ENCODE data around the gene SCAF1.

- TF ChIP-seq CTCF (IDR thresholded peaks at IDR 0.05 in 2 of 3, conservative IDR thresholded peaks at IDR 0.05 in 1 of 3; ENCODE audit: insufficient read depth in 2 of 3, low read depth in 1 of 3, low read length in 3 of 3) (no peak), ZNF274 (IDR thresholded peaks at IDR 0.05; ENCODE audit: borderline replicate concordance, low read depth, low read length) (no peak)
Observed at GRCh38 chr19:49626226-49626625, 15.8 kb upstream of the SCAF1 start.

Data from K562 (cell line).